ENCODE data around the gene PDZD11.
"Not testable (repeated sequence)": the region's sequence is repeated elsewhere in the genome, so short reads cannot be mapped to it uniquely, and the experiment has no call there.

Gene PDZD11

GRCh38 chrX:70244881-70245280, 44.8 kb downstream of the PDZD11 start:
- Mint-ChIP-seq H3K9me3 (peaks cover 25% of the 10 kb centered on the region), H3K27ac (no peak overlapping the region)

GRCh38 chrX:70243601-70244000, 46.1 kb downstream of the PDZD11 start:
- not testable (repeated sequence) for H3K27ac Mint-ChIP-seq; H3K27me3 Mint-ChIP-seq (ENCODE audit: low read depth, poor library complexity); H3K36me3 Mint-ChIP-seq (ENCODE audit: low read depth); H3K4me1 Mint-ChIP-seq; H3K4me3 Mint-ChIP-seq; DNase-seq
- H3K9me3 Mint-ChIP-seq: peaks cover 33% of the 10 kb centered on the region

More at GRCh38 chrX:70244881-70245280, 44.8 kb downstream of the PDZD11 start:
- TF ChIP-seq CTCF (IDR thresholded peaks at IDR 0.05): no peak
- DNase-seq: no peak
- no peaks in the 10 kb centered on the region for H3K4me1 Mint-ChIP-seq
- no peak overlapping the region for H3K4me3 Mint-ChIP-seq
- H3K27me3 Mint-ChIP-seq (ENCODE audit: low read depth, poor library complexity): no peaks in the 10 kb centered on the region
- no peaks in the 10 kb centered on the region for H3K36me3 Mint-ChIP-seq (ENCODE audit: low read depth)

- TF ChIP-seq CTCF (IDR thresholded peaks at IDR 0.05): no peak
- Mint-ChIP-seq H3K36me3 (ENCODE audit: low read depth) (no peaks in the 10 kb centered on the region), H3K4me1 (no peaks in the 10 kb centered on the region), H3K27ac (no peak overlapping the region), H3K27me3 (ENCODE audit: low read depth, poor library complexity) (no peaks in the 10 kb centered on the region), H3K9me3 (peaks cover 34% of the 10 kb centered on the region), H3K4me3 (no peak overlapping the region)
- DNase-seq: no peak
Measured at GRCh38 chrX:70241501-70241900, 48.2 kb downstream of the PDZD11 start.

GRCh38 chrX:70240751-70241150, 49.0 kb downstream of the PDZD11 start:
- Mint-ChIP-seq H3K4me3 (no peak overlapping the region), H3K27ac (no peak overlapping the region), H3K9me3 (peaks cover 39% of the 10 kb centered on the region), H3K27me3 (ENCODE audit: low read depth, poor library complexity) (no peaks in the 10 kb centered on the region), H3K4me1 (no peaks in the 10 kb centered on the region), H3K36me3 (ENCODE audit: low read depth) (no peaks in the 10 kb centered on the region)
- no peak for TF ChIP-seq CTCF (IDR thresholded peaks at IDR 0.05)
- DNase-seq: no peak
